C4-2B (cell line): Measurements from ENCODE around the gene LNX2.

Experiments
- H3K27ac ChIP-seq: fragments of 450-650 bp; 2 replicates; pipeline ENCODE4 v1.5.1; 2017
- CTCF ChIP-seq: fragments of 450-650 bp; conservative IDR thresholded peaks from 2 replicates; pipeline ENCODE4 v1.5.1; 2017; ENCODE audit warnings: mild to moderate bottlenecking
- ZFX ChIP-seq: fragments of 450-650 bp; IDR thresholded peaks from 2 replicates; pipeline ENCODE4 v1.6.1; 2017

Gene LNX2

GRCh38 chr13:27607125-27607524 is 13.2 kb downstream of the LNX2 start:
- no peak overlapping the region for H3K27ac ChIP-seq
- no peak for TF ChIP-seq CTCF
- no peak for TF ChIP-seq ZFX

GRCh38 chr13:27605610-27606200 is 14.6 kb downstream of the LNX2 start:
- TF ChIP-seq CTCF (no peak), ZFX (no peak)
- H3K27ac ChIP-seq = no peak overlapping the region

GRCh38 chr13:27605099-27605498 is 15.2 kb downstream of the LNX2 start:
- TF ChIP-seq ZFX = no peak
- no peak for TF ChIP-seq CTCF
- no peak overlapping the region for H3K27ac ChIP-seq

DNA sequence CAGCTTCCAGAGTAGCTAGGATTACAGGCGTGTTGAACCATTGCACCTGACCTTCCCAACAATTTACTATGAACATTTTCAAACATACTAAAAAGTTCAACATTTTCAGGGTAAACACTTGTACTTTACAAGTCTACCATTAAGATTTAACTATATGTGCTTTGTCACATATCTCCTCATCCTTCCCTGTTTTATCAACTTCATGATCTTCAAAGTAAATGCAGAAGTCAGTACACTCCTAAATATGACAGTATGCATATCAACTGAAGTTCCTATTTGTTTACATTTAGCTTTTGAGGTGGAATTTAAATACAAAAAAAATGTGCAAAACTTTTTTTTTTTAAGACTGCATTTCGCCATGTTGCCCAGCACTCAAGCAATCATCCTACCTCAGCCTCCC is 18.5 kb downstream of the LNX2 start:
- H3K27ac ChIP-seq = no peak overlapping the region
- no peak for TF ChIP-seq ZFX
- no peak for TF ChIP-seq CTCF

DNA sequence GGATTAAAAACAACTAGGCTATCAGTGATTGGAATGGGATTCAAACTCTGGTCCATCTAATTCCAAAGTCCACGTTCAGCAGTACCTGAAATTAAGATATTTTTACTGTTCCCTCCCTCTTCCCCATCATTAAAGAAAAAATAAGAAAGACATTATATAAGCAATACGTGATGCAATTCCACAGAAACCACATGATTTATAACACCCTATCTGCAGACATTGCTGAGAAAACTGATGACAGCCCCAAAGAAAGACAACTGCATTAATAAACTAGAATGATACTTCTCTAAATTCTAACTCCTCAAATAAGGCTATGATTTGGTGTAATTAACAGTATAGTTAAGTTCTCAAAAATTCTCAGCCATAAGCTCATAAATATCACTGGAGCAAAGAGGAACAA is 19.1 kb downstream of the LNX2 start:
- TF ChIP-seq ZFX = no peak
- no peak for TF ChIP-seq CTCF
- H3K27ac ChIP-seq = no peak overlapping the region

DNA sequence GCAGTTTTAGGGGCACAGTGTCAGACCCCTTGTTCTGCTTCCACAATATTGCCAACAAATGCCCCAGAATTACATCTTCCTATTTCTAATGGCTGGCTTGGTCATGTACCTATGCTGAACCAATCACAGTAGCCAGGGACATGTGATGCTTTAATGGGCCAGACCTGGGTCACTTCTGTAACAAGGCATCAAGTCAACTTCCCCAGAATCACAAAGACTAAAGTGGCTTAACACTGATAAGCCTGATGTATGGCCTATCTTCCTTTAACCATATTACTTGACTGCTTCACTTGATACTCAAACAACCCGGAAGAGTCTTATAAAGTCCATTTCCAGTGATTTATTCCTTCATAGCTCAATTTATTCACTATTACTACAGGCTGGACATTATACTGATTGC is 19.6 kb downstream of the LNX2 start:
- H3K27ac ChIP-seq = no peak overlapping the region

More for the DNA sequence above, 19.6 kb downstream of the LNX2 start:
- TF ChIP-seq ZFX (no peak), CTCF (no peak)
